HEK293 (cell line): ENCODE data around the gene HOXD9.

ENCODE experiments used
- CTCF ChIA-PET: fragments of 350-600 bp; formaldehyde crosslinking; extraction: SDS; loops from one replicate; lab custom pipeline; 2021; ENCODE audit warnings: antibody characterized with exemption; lab: Yijun Ruan, JAX
- POLR2A ChIA-PET: fragments of 300-600 bp; formaldehyde crosslinking; extraction: SDS; loops from one replicate; lab custom pipeline; 2020; ENCODE audit warnings: antibody characterized with exemption, inconsistent platforms; lab: Yijun Ruan, JAX
- H3K27ac ChIP-seq: fragments of 200-500 bp; sonication (Bioruptor generic); 2 replicates; pipeline ENCODE4 v1.5.1; 2014; ENCODE audit warnings: low read depth, low read length, control low read depth, inconsistent platforms; ENCODE audit errors: extremely low read depth
- H3K36me3 ChIP-seq, 2 experiments: fragments of 200-500 bp in 1 of 2; sonication (Bioruptor generic) in 1 of 2; 1 replicate in 1 of 2; 2 replicates in 1 of 2; pipeline ENCODE4 v1.5.1; 2014 to 2017; ENCODE audit warnings: inconsistent platforms in 2 of 2, low read length in 2 of 2; ENCODE audit not compliant: control insufficient read depth in 2 of 2, insufficient read depth in 1 of 2
- H3K4me1 ChIP-seq: fragments of 200-500 bp; sonication (Bioruptor generic); 2 replicates; pipeline ENCODE4 v1.5.1; 2014; ENCODE audit warnings: mild to moderate bottlenecking, low read length, inconsistent platforms; ENCODE audit not compliant: control insufficient read depth, insufficient read depth
- H3K4me3 ChIP-seq: 2 replicates; pipeline ENCODE4 v1.5.1; 2011; ENCODE audit warnings: low read depth, mild to moderate bottlenecking, control low read depth, low read length, moderate library complexity
- H3K9me3 ChIP-seq: fragments of 200-500 bp; sonication (Bioruptor generic); 2 replicates; pipeline ENCODE4 v1.5.1; 2014; ENCODE audit warnings: low read depth, low read length, inconsistent platforms; ENCODE audit not compliant: control insufficient read depth, insufficient read depth
- KLF8 ChIP-seq: fragments of 450-650 bp; formaldehyde crosslinking; IDR thresholded peaks from 2 replicates; pipeline ENCODE4 v1.5.1; 2016; ENCODE audit warnings: missing biosample characterization, missing genetic modification characterization
- ZNF701 ChIP-seq: fragments of 450-650 bp; formaldehyde crosslinking; IDR thresholded peaks from 2 replicates; pipeline ENCODE4 v1.5.1; 2016; ENCODE audit warnings: missing biosample characterization, missing genetic modification characterization
- TF ChIP-seq, protein P1 (sequence below): fragments of 450-650 bp; formaldehyde crosslinking; IDR thresholded peaks from 2 replicates; pipeline ENCODE4 v1.5.1; 2016; ENCODE audit warnings: missing biosample characterization, missing genetic modification characterization
- TF ChIP-seq, protein P2 (sequence below): fragments of 450-650 bp; formaldehyde crosslinking; IDR thresholded peaks from 2 replicates; pipeline ENCODE4 v1.5.1; 2016; ENCODE audit warnings: missing biosample characterization, missing genetic modification characterization
- TF ChIP-seq, protein P3 (sequence below): fragments of 450-650 bp; formaldehyde crosslinking; IDR thresholded peaks from 2 replicates; pipeline ENCODE4 v1.5.1; 2016; ENCODE audit warnings: missing biosample characterization, missing genetic modification characterization
- TF ChIP-seq, protein P4 (sequence below): fragments of 450-650 bp; formaldehyde crosslinking; IDR thresholded peaks from 2 replicates; pipeline ENCODE4 v1.5.1; 2016; ENCODE audit warnings: missing biosample characterization, missing genetic modification characterization, low read depth
- TF ChIP-seq, protein P5 (sequence below): fragments of 450-650 bp; formaldehyde crosslinking; conservative IDR thresholded peaks from 2 replicates; pipeline ENCODE4 v1.5.1; 2016; ENCODE audit warnings: low read depth, missing biosample characterization, missing genetic modification characterization

Gene HOXD9

DNA sequence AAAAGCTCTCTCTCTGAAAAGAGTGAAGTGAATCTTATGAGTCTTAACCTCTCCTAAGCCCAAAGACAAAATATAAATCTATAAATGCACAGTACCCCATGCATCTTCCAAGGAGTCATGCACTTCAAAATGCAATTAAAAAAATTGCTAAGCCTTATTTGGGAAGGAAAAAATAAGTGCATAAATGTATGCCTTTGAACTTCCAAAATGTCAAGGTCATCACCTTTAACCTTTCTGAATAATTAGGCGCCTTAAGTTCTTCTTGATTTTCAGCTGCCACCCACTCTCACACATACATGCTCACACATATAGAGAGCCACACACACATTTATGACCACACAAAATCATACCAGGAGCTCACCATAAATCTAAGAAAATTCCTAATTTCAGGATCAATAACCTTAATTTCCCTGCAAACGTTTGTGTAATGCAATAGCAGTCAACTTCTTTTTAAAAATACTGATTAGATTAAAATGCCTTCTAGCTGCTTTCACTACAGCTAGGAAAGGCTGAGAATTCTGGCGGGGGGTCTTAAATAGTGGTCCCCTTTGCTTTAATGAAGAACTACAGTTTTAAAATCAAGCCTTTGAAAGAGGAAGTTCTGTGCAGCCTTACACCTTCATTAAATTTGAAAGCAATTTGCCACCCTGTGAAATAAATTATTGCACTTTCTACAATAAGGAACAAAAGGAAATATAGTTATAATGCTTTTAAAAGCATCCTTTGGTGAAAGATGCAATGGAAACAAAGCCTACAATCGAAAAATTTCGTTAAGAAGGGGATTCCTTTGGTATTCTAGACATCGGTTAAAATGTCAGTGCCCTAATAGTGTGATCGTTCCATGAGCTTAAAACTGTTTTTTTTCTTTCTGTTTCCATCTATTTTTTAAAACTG lies 11.9 kb upstream of the HOXD9 start (continued):
- TF ChIP-seq, protein P1, sequence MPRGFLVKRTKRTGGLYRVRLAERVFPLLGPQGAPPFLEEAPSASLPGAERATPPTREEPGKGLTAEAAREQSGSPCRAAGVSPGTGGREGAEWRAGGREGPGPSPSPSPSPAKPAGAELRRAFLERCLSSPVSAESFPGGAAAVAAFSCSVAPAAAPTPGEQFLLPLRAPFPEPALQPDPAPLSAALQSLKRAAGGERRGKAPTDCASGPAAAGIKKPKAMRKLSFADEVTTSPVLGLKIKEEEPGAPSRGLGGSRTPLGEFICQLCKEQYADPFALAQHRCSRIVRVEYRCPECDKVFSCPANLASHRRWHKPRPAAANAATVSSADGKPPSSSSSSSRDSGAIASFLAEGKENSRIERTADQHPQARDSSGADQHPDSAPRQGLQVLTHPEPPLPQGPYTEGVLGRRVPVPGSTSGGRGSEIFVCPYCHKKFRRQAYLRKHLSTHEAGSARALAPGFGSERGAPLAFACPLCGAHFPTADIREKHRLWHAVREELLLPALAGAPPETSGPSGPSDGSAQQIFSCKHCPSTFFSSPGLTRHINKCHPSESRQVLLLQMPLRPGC (tag by site-specific recombination) = no peak
- no peak for TF ChIP-seq KLF8 (tag by site-specific recombination)

DNA sequence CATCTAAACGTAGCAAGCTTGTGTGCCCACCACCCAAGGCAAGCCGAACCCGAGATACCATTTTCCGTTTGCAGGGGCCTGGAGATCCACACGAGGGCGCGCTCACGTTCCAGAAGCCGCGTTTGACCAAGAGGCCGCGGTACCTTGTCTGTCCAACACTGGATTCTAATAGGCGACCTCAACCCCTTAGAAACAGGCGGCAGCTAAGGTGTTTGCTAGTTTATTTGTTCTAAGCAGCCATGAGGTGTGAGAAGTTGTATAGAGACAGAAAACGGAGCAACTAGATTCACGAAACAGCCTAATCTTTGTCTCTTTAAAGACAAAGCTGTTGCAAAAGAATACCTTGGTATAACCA lies 11.2 kb upstream of the HOXD9 start:
- POLR2A ChIA-PET = interaction anchor here (0.8 kb wide), 1 partner anchor 75 kb away, joined by 3 read pairs; no protein-coding TSS in a partner anchor
- CTCF ChIA-PET = interaction anchor here (0.6 to 2.7 kb wide), 11 partner anchors 9 to 1037 kb away, joined by 3 to 19 read pairs (median 4); partner anchors contain the start of gene HOXD9
- Histone ChIP-seq H3K27ac (no peak overlapping the region), H3K36me3 (peaks cover 21 to 76% of the 10 kb centered on the region in 2 experiments), H3K4me1 (0 out of 2 replicates have a peak, but pooled peaks cover 2% of the 10 kb centered on the region)
- TF ChIP-seq, protein P2, sequence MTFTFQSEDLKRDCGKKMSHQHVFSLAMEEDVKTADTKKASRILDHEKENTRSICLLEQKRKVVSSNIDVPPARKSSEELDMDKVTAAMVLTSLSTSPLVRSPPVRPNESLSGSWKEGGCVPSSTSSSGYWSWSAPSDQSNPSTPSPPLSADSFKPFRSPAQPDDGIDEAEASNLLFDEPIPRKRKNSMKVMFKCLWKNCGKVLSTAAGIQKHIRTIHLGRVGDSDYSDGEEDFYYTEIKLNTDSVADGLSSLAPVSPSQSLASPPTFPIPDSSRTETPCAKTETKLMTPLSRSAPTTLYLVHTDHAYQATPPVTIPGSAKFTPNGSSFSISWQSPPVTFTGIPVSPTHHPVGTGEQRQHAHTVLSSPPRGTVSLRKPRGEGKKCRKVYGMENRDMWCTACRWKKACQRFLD = no peak
- TF ChIP-seq, protein P3, sequence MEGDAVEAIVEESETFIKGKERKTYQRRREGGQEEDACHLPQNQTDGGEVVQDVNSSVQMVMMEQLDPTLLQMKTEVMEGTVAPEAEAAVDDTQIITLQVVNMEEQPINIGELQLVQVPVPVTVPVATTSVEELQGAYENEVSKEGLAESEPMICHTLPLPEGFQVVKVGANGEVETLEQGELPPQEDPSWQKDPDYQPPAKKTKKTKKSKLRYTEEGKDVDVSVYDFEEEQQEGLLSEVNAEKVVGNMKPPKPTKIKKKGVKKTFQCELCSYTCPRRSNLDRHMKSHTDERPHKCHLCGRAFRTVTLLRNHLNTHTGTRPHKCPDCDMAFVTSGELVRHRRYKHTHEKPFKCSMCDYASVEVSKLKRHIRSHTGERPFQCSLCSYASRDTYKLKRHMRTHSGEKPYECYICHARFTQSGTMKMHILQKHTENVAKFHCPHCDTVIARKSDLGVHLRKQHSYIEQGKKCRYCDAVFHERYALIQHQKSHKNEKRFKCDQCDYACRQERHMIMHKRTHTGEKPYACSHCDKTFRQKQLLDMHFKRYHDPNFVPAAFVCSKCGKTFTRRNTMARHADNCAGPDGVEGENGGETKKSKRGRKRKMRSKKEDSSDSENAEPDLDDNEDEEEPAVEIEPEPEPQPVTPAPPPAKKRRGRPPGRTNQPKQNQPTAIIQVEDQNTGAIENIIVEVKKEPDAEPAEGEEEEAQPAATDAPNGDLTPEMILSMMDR (tag by site-specific recombination) = peak; percentile 76
- TF ChIP-seq, all 188 proteins: peak for 1
- Histone ChIP-seq H3K9me3 (no peaks in the 10 kb centered on the region), H3K4me3 (no peak overlapping the region)

DNA sequence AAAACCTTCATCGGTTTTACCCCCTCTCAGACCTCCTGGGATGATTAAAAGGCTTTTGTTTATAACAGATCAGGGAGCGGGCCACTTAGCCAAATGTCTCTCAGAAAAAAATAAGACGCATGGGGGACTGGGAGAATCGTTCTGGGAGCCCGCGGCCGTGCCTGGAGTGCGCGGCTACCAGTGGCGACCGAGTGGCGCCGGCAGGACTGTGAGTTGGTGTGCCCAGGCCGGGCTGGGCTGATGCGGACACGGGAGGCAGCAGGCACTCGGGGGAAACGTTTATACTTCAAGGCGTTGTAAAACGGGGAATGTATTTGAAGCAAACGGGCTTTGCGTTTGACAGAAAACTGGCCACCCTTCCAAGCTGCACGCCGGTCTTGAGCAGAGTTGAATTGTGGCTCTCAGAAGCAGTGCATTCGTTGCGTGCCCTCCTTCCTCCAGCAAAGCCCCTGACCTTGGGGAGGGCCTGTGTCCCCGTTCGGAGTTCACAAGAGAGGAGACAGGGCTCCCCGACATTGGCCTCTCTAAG lies 10.6 kb upstream of the HOXD9 start:
- Histone ChIP-seq H3K9me3 (no peaks in the 10 kb centered on the region), H3K36me3 (peaks cover 21 to 82% of the 10 kb centered on the region in 2 experiments), H3K27ac (no peak overlapping the region), H3K4me3 (no peak overlapping the region), H3K4me1 (0 out of 2 replicates have a peak, but pooled peaks cover 2% of the 10 kb centered on the region)
- ChIA-PET CTCF (interaction anchor here (0.6 to 2.7 kb wide), 6 partner anchors 8 to 1031 kb away, joined by 3 to 13 read pairs (median 4); partner anchors contain the start of gene HOXD9), POLR2A (no interaction called here)
- TF ChIP-seq, protein P4, sequence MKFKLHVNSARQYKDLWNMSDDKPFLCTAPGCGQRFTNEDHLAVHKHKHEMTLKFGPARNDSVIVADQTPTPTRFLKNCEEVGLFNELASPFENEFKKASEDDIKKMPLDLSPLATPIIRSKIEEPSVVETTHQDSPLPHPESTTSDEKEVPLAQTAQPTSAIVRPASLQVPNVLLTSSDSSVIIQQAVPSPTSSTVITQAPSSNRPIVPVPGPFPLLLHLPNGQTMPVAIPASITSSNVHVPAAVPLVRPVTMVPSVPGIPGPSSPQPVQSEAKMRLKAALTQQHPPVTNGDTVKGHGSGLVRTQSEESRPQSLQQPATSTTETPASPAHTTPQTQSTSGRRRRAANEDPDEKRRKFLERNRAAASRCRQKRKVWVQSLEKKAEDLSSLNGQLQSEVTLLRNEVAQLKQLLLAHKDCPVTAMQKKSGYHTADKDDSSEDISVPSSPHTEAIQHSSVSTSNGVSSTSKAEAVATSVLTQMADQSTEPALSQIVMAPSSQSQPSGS = no peak
- TF ChIP-seq, protein P5, sequence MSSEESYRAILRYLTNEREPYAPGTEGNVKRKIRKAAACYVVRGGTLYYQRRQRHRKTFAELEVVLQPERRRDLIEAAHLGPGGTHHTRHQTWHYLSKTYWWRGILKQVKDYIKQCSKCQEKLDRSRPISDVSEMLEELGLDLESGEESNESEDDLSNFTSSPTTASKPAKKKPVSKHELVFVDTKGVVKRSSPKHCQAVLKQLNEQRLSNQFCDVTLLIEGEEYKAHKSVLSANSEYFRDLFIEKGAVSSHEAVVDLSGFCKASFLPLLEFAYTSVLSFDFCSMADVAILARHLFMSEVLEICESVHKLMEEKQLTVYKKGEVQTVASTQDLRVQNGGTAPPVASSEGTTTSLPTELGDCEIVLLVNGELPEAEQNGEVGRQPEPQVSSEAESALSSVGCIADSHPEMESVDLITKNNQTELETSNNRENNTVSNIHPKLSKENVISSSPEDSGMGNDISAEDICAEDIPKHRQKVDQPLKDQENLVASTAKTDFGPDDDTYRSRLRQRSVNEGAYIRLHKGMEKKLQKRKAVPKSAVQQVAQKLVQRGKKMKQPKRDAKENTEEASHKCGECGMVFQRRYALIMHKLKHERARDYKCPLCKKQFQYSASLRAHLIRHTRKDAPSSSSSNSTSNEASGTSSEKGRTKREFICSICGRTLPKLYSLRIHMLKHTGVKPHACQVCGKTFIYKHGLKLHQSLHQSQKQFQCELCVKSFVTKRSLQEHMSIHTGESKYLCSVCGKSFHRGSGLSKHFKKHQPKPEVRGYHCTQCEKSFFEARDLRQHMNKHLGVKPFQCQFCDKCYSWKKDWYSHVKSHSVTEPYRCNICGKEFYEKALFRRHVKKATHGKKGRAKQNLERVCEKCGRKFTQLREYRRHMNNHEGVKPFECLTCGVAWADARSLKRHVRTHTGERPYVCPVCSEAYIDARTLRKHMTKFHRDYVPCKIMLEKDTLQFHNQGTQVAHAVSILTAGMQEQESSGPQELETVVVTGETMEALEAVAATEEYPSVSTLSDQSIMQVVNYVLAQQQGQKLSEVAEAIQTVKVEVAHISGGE (tag by site-specific recombination) = no peak
- TF ChIP-seq ZNF701 (tag by site-specific recombination) = no peak
